Loucy (cell line): ENCODE data around the gene GCNT2.

ENCODE experiments used
- H2AFZ ChIP-seq: fragments of 200-600 bp; sonication (generic); 2 replicates; pipeline ENCODE4 v1.6.0; 2016; ENCODE audit warnings: antibody characterized with exemption, mild to moderate bottlenecking, low read length, moderate library complexity
- H3F3A ChIP-seq: fragments of 200-600 bp; 2 replicates; pipeline ENCODE4 v1.6.0; 2016; ENCODE audit warnings: antibody characterized with exemption, low read depth, mild to moderate bottlenecking
- H3K27me3 ChIP-seq: fragments of 200-600 bp; sonication (generic); 2 replicates; pipeline ENCODE4 v1.6.1; 2014; ENCODE audit warnings: low read length, mild to moderate bottlenecking; ENCODE audit not compliant: insufficient read depth, poor library complexity, severe bottlenecking
- H3K36me3 ChIP-seq: fragments of 200-600 bp; sonication (generic); 2 replicates; pipeline ENCODE4 v1.6.1; 2016; ENCODE audit warnings: low read length; ENCODE audit not compliant: insufficient read depth
- H3K4me1 ChIP-seq: fragments of 200-600 bp; sonication (generic); 2 replicates; pipeline ENCODE4 v1.5.1; 2014; ENCODE audit warnings: low read length, mild to moderate bottlenecking; ENCODE audit not compliant: insufficient read depth, poor library complexity, severe bottlenecking
- H3K4me2 ChIP-seq: fragments of 200-600 bp; sonication (generic); 2 replicates; pipeline ENCODE4 v1.6.0; 2014; ENCODE audit warnings: antibody characterized with exemption, low read length, low read depth, mild to moderate bottlenecking; ENCODE audit not compliant: poor library complexity, severe bottlenecking
- H3K4me3 ChIP-seq: fragments of 200-600 bp; sonication (generic); 2 replicates; pipeline ENCODE4 v1.5.1; 2014; ENCODE audit warnings: low read length, mild to moderate bottlenecking, mixed read lengths; ENCODE audit not compliant: poor library complexity, severe bottlenecking
- H3K79me2 ChIP-seq: fragments of 200-600 bp; sonication (generic); 2 replicates; pipeline ENCODE4 v1.6.1; 2014; ENCODE audit warnings: low read length; ENCODE audit not compliant: insufficient read depth
- H3K9ac ChIP-seq: fragments of 200-600 bp; sonication (generic); 2 replicates; pipeline ENCODE4 v1.6.0; 2014; ENCODE audit warnings: mild to moderate bottlenecking, low read depth, low read length, moderate library complexity; ENCODE audit not compliant: poor library complexity, severe bottlenecking
- H3K9me2 ChIP-seq: fragments of 200-600 bp; sonication (generic); replicated peaks from 2 replicates; pipeline ENCODE4 v1.6.1; 2016; ENCODE audit warnings: low read depth, low read length, mixed read lengths
- H3K9me3 ChIP-seq: fragments of 200-600 bp; sonication (generic); 2 replicates; pipeline ENCODE4 v1.6.1; 2014; ENCODE audit warnings: mild to moderate bottlenecking, antibody characterized with exemption, low read length, low read depth; ENCODE audit not compliant: insufficient read depth
- H4K20me1 ChIP-seq: fragments of 200-600 bp; sonication (generic); 2 replicates; pipeline ENCODE4 v1.6.0; 2014; ENCODE audit warnings: antibody characterized with exemption, low read length, mild to moderate bottlenecking; ENCODE audit not compliant: insufficient read depth, poor library complexity, severe bottlenecking
- EZH2phosphoT487 ChIP-seq: fragments of 200-600 bp; IDR thresholded peaks from 2 replicates; pipeline ENCODE4 v1.6.1; 2018; ENCODE audit warnings: antibody characterized with exemption, mild to moderate bottlenecking, moderate library complexity, borderline replicate concordance
- TF ChIP-seq, protein P1 (sequence below): fragments of 200-600 bp; sonication (generic); conservative IDR thresholded peaks from 2 replicates; pipeline ENCODE4 v1.5.1; 2014; ENCODE audit warnings: mild to moderate bottlenecking, antibody characterized with exemption, low read length

Gene GCNT2

DNA sequence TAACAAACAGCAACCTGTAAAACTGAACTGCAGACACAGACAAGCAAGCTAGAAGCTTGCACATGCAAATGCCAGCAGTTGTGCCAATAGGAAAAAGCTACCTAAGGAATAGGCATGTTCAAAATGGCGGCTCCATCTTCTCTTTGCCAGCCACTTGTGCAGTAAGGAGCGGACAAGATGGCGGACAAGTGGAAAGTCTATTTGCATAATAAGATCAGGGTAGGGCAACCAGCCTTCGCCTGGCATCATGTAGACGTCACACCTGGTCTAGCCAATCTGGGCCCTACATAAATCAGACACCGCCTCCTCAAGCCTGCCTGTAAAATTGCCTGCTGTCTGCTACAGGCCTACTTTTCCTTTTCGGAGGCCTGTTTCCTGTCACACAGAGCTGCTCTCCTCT is 155.3 kb downstream of the GCNT2 start:
- Histone ChIP-seq H3K79me2 (no peaks in the 10 kb centered on the region), H2AFZ (no peak overlapping the region), H4K20me1 (no peaks in the 10 kb centered on the region)

DNA sequence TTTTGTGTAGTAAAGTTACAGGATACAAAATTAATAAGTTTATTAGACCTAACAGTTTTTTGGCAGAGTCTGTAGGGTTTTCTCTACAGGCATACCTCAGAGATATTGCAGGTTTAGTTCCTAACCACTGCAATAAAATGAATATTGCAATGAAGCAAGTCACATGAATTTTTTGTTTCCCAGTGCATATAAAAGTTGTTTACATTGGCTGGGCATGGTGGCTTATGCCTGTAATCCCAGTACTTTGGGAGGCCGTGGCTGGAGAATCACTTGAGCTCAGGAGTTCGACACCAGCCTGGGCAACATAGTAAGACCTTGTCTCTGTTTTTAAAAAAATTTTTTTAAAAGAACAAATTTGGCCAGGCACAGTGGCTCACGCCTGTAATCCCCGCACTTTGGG is 157.3 kb downstream of the GCNT2 start:
- Histone ChIP-seq H3K9me2 (no peaks in the 10 kb centered on the region), H2AFZ (no peak overlapping the region), H3K36me3 (no peaks in the 10 kb centered on the region), H3K4me3 (no peak overlapping the region), H3K27me3 (no peaks in the 10 kb centered on the region), H3K4me2 (no peak overlapping the region), H3F3A (no peaks in the 10 kb centered on the region), H3K9ac (no peak overlapping the region), H3K9me3 (peaks cover 2% of the 10 kb centered on the region; the same call in 1 of the 2 replicates), H3K4me1 (peaks cover 5% of the 10 kb centered on the region), H4K20me1 (no peaks in the 10 kb centered on the region), H3K79me2 (no peaks in the 10 kb centered on the region)
- no peak for TF ChIP-seq EZH2phosphoT487
- TF ChIP-seq, protein P1, sequence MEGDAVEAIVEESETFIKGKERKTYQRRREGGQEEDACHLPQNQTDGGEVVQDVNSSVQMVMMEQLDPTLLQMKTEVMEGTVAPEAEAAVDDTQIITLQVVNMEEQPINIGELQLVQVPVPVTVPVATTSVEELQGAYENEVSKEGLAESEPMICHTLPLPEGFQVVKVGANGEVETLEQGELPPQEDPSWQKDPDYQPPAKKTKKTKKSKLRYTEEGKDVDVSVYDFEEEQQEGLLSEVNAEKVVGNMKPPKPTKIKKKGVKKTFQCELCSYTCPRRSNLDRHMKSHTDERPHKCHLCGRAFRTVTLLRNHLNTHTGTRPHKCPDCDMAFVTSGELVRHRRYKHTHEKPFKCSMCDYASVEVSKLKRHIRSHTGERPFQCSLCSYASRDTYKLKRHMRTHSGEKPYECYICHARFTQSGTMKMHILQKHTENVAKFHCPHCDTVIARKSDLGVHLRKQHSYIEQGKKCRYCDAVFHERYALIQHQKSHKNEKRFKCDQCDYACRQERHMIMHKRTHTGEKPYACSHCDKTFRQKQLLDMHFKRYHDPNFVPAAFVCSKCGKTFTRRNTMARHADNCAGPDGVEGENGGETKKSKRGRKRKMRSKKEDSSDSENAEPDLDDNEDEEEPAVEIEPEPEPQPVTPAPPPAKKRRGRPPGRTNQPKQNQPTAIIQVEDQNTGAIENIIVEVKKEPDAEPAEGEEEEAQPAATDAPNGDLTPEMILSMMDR, result no peak

More for the DNA sequence above, 155.3 kb downstream of the GCNT2 start:
- H3F3A ChIP-seq, result no peaks in the 10 kb centered on the region
- no peaks in the 10 kb centered on the region for H3K27me3 ChIP-seq
- H3K9ac ChIP-seq, result no peak overlapping the region
- no peak for TF ChIP-seq EZH2phosphoT487
- TF ChIP-seq, protein P1, result no peak
- no peak overlapping the region for H3K4me2 ChIP-seq
- H3K4me1 ChIP-seq, result no peaks in the 10 kb centered on the region
- H3K9me3 ChIP-seq, result no peaks in the 10 kb centered on the region
- H3K36me3 ChIP-seq, result no peaks in the 10 kb centered on the region
- no peak overlapping the region for H3K4me3 ChIP-seq
- no peaks in the 10 kb centered on the region for H3K9me2 ChIP-seq
